Lung (tissue), 12 donors: ENCODE results near the gene RO60. TPM values are rescaled to one million over a fixed set of nuclear protein-coding genes. Genes with fewer than 3 reads are reported as not detected.
"Not testable (repeated sequence)": the region's sequence is repeated elsewhere in the genome, so short reads cannot be mapped to it uniquely, and the experiment has no call there.

Source experiments
- ATAC-seq: fragments of 200-7000 bp; cut with Tn5 transposase; one replicate; pipeline ENCODE4 v1.9.1; 2020; ENCODE audit warnings: moderate number of reproducible peaks; ENCODE audit not compliant: insufficient read depth, low FRiP score
- DNase-seq, 3 donors: peaks; one replicate each; pipeline ENCODE4 v3.0.0-alpha.2; 2013 to 2017
- H3K27ac ChIP-seq, 2 donors: one replicate each; pipeline ENCODE4 v1.5.1; 2013; ENCODE audit warnings: mild to moderate bottlenecking in 2 of 2, moderate library complexity in 2 of 2, control low read depth in 1 of 2, inconsistent platforms in 1 of 2, low read depth in 1 of 2, low read length in 1 of 2
- H3K27me3 ChIP-seq, 3 donors: one replicate each; pipeline ENCODE4 v1.5.1; 2013; ENCODE audit warnings: low read length in 2 of 3; ENCODE audit not compliant: control insufficient read depth in 3 of 3, insufficient read depth in 3 of 3
- H3K36me3 ChIP-seq, 4 donors: one replicate each; pipeline ENCODE4 v1.5.1; 2013; ENCODE audit warnings: low read length in 4 of 4, mild to moderate bottlenecking in 1 of 4, moderate library complexity in 1 of 4; ENCODE audit not compliant: control insufficient read depth in 4 of 4, insufficient read depth in 4 of 4
- H3K4me1 ChIP-seq, 5 donors: one replicate each; pipeline ENCODE4 v1.5.1; 2013; ENCODE audit warnings: low read length in 5 of 5, mild to moderate bottlenecking in 2 of 5, moderate library complexity in 1 of 5; ENCODE audit not compliant: control insufficient read depth in 5 of 5, insufficient read depth in 5 of 5
- H3K4me3 ChIP-seq: one replicate; pipeline ENCODE4 v1.5.1; 2013; ENCODE audit warnings: mild to moderate bottlenecking, control low read depth, moderate library complexity
- H3K9ac ChIP-seq, 2 donors: one replicate each; pipeline ENCODE4 v1.5.1; 2013; ENCODE audit warnings: low read length in 2 of 2, control low read depth in 1 of 2; ENCODE audit not compliant: insufficient read depth in 1 of 2
- H3K9me3 ChIP-seq, 4 donors: one replicate each; pipeline ENCODE4 v1.5.1; 2013; ENCODE audit warnings: low read length in 3 of 4, mild to moderate bottlenecking in 1 of 4, moderate library complexity in 1 of 4; ENCODE audit not compliant: control insufficient read depth in 4 of 4, insufficient read depth in 3 of 4
- WGBS, 2 donors: extraction: QIAGEN DNeasy Blood & Tissue Kit; methylation state at CpG; one replicate each; pipeline ENCODE4 v1.1.7; 2013; 5-methylcytosine and 5-hydroxymethylcytosine counted together
- polyA plus RNA-seq, 2 donors: library from polyadenylated mRNA; stranded (reverse); fragments of 200-250 nt; gene quantifications; one replicate each; pipeline ENCODE4 v1.2.1, GENCODE V29; 2013
- total RNA-seq, 2 donors: library from RNA; depleted of rRNA in 1 of 2; stranded (reverse); fragments of >200 nt in 1 of 2; gene quantifications; one replicate each; pipeline ENCODE4 v1.2.1, GENCODE V29; 2014 to 2021
- TF ChIP-seq, protein P1 (sequence below): IDR thresholded peaks from 2 replicates; pipeline ENCODE4 v1.5.1; 2012; ENCODE audit warnings: mild to moderate bottlenecking; ENCODE audit errors: control extremely low read depth, extremely low read depth
- donor health status: control.
- donor health status: control.
- donor health status: Bipolar disorder and iron deficiency.
- donor health status: healthy.
- donor health status: DM: yes; HTN: yes; CAD: no.

RO60 gene
- total and polyA plus RNA-seq, 4 donors: 6.3 to 147 (median 30.5) TPM

DNA sequence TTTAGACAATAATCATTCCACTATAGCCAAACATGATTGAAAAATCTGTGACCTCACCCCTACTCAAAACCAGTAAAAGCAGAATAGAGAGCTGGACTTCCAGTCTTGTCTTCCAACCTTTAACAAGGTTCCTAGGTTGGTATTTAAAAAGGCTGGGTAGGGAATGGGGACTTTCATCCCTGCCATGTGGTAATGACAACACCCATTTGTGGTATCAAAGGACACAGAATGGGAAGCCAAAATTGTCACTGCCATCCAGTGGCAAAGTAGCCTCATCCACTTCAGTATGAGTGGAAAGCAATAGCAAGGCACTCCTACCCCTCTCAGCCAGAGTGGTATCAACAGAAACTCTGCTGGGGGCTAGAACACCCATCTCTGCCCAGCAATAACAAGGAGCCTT is 34.2 kb upstream of the RO60 start:
- Histone ChIP-seq H3K27ac (no peak overlapping the region), H3K9ac (no peak overlapping the region), H3K9me3 (no peaks in the 10 kb centered on the region), H3K4me1 (peaks cover 0 to 5% (median 0%) of the 10 kb centered on the region in 5 donors), H3K4me3 (no peak overlapping the region), H3K27me3 (no peaks in the 10 kb centered on the region), H3K36me3 (peaks cover 2 to 13% (median 4%) of the 10 kb centered on the region in 4 donors)
- ATAC-seq (no peak), DNase-seq (no peak)
- TF ChIP-seq, protein P1, sequence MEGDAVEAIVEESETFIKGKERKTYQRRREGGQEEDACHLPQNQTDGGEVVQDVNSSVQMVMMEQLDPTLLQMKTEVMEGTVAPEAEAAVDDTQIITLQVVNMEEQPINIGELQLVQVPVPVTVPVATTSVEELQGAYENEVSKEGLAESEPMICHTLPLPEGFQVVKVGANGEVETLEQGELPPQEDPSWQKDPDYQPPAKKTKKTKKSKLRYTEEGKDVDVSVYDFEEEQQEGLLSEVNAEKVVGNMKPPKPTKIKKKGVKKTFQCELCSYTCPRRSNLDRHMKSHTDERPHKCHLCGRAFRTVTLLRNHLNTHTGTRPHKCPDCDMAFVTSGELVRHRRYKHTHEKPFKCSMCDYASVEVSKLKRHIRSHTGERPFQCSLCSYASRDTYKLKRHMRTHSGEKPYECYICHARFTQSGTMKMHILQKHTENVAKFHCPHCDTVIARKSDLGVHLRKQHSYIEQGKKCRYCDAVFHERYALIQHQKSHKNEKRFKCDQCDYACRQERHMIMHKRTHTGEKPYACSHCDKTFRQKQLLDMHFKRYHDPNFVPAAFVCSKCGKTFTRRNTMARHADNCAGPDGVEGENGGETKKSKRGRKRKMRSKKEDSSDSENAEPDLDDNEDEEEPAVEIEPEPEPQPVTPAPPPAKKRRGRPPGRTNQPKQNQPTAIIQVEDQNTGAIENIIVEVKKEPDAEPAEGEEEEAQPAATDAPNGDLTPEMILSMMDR: no peak

DNA sequence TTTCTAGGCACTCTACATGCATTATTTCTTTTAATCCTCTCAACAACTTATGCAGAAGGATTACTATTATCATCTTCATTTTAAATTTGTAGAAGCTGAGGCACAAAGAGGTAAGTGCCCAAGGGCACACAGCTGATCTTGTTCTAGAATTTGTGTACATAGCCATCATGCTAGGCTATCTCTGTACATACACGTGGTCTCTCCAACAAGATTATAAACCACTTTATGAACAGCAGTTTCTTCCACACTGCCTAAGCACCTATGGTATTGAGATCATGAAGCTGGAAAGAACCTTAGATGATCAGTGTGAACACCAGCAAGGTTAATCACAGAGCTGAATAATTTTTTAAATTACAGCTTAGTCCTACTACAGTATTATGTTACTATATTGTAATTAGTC is 29.1 kb upstream of the RO60 start:
- TF ChIP-seq, protein P1: no peak
- no peak overlapping the region for H3K27ac ChIP-seq

DNA sequence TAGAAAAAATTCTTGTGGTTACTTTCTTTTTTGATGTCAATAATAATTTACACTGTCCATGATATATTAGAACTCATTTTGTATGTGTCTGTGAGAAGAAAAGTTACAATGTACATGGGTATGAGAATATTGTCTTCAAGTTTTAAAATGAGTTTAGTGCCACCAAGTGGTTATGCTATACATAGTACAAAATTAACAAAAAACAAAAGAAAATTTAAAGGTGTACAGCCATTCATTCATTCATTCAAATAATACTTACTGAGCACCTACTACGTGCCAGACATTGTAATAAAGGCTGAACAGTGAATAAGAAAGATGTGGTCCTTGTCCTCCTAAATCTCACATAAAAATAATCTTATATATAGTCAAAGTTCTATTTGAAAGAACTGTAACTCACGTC is 28.0 kb upstream of the RO60 start:
- Histone ChIP-seq H3K4me1 (no peaks in the 10 kb centered on the region), H3K9ac (no peak overlapping the region), H3K27me3 (no peaks in the 10 kb centered on the region), H3K4me3 (no peak overlapping the region), H3K36me3 (peaks cover 0 to 3% (median 2%) of the 10 kb centered on the region in 4 donors), H3K9me3 (no peaks in the 10 kb centered on the region), H3K27ac (no peak overlapping the region)
- TF ChIP-seq, protein P1: no peak
- 91 to 96% methylated on average over 2 of the region's 2 CpGs for WGBS, 2 donors
- peak in 2 of 3 donors; percentile 31 to 32 for DNase-seq
- no peak for ATAC-seq

More for the DNA sequence above, 29.1 kb upstream of the RO60 start:
- Histone ChIP-seq H3K9ac (no peak overlapping the region), H3K4me3 (no peak overlapping the region), H3K9me3 (no peaks in the 10 kb centered on the region), H3K27me3 (no peaks in the 10 kb centered on the region), H3K4me1 (peaks cover 0 to under 1% (median 0%) of the 10 kb centered on the region in 5 donors), H3K36me3 (peaks cover 1 to 6% (median 3%) of the 10 kb centered on the region in 4 donors)
- ATAC-seq (no peak), DNase-seq (no peak)
- WGBS, 2 donors: 72 to 80% methylated on average over 1 of the region's 1 CpG

DNA sequence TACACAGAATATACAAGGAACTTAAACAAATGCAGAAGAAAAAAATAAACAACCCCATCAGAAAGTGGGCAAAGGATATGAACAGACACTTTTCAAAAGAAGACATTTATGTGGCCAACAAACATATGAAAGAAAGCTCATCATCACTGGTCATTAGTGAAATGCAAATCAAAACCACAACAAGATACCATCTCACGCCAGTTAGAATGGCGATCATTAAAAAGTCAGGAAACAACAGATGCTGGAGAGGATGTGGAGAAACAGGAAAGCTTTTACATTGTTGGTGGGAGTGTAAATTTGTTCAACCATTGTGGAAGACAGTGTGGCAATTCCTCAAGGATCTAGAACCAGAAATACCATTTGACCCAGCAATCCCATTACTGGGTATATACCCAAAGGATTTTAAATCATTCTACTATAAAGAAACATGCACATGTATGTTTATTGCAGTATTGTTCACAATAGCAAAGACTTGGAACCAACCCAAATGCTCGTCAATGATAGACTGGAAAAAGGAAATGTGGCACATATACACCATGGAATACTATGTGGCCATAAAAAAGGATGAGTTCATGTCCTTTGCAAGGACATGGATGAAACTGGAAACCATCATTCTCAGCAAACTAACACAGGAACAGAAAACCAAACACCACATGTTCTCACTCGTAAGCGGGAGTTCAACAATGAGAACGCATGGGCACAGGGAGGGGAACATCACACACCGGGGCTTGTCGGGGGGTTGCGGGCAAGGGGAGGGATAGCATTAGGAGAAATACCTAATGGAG is 26.6 kb upstream of the RO60 start:
- not testable (repeated sequence) for ATAC-seq, H3K9ac ChIP-seq, H3K27ac ChIP-seq, H3K9me3 ChIP-seq, DNase-seq, H3K4me3 ChIP-seq, H3K27me3 ChIP-seq, H3K36me3 ChIP-seq, H3K4me1 ChIP-seq
- 92 to 96% methylated on average over 9 of the region's 9 CpGs for WGBS, 2 donors
